Muscle of arm (tissue), 14 donors: Measurements from ENCODE around the gene TNNC1. TPM values are rescaled to one million over a fixed set of nuclear protein-coding genes. Genes with fewer than 3 reads are reported as not detected.

Experiments
- DNase-seq: peaks from one replicate; pipeline ENCODE4 v3.0.0-alpha.2; 2013
- long read RNA-seq, 11 donors: transcript quantifications; one replicate each; lab custom pipeline, GENCODE V29; 2026
- polyA plus RNA-seq, 12 donors: library from polyadenylated mRNA; unstranded; fragments of 120-200 nt; gene quantifications; one replicate each; pipeline ENCODE4 v1.2.1, GENCODE V29; 2013; ENCODE audit not compliant: insufficient read length in 12 of 12

Gene TNNC1
- 1,000 to 10,000 TPM in 2 of 12 donors, 100 to 1,000 TPM in 10; 327 to 1,063 (median 707) TPM for polyA plus RNA-seq
- long read RNA-seq, donor 1, partial matches to known transcripts = 0 of 1 reads
- long read RNA-seq, donor 1, other reads (novel, unspliced or antisense) = 0 of 1 reads
- long read RNA-seq, donor 2, transcript TNNC1-201 (6 exons, 714 nt) = major isoform, 262 of 470 reads
- long read RNA-seq, donor 2, partial matches to known transcripts = 160 of 470 reads
- long read RNA-seq, donor 2, other reads (novel, unspliced or antisense) = 47 of 470 reads
- long read RNA-seq, donor 3, transcript TNNC1-201 (6 exons, 714 nt) = major isoform, 253 of 466 reads
- long read RNA-seq, donor 3, partial matches to known transcripts = 173 of 466 reads
- long read RNA-seq, donor 3, other reads (novel, unspliced or antisense) = 37 of 466 reads
- long read RNA-seq, donor 4, transcript TNNC1-201 (6 exons, 714 nt) = major isoform, 134 of 248 reads
- long read RNA-seq, donor 4, partial matches to known transcripts = 98 of 248 reads
- long read RNA-seq, donor 4, other reads (novel, unspliced or antisense) = 16 of 248 reads
- long read RNA-seq, donor 5, transcript TNNC1-201 (6 exons, 714 nt) = major isoform, 398 of 974 reads
- long read RNA-seq, donor 5, partial matches to known transcripts = 494 of 974 reads
- long read RNA-seq, donor 5, other reads (novel, unspliced or antisense) = 81 of 974 reads
- long read RNA-seq, donor 6, transcript TNNC1-201 (6 exons, 714 nt) = major isoform, 301 of 554 reads
- long read RNA-seq, donor 6, partial matches to known transcripts = 209 of 554 reads
- long read RNA-seq, donor 6, other reads (novel, unspliced or antisense) = 43 of 554 reads
- long read RNA-seq, donor 7, transcript TNNC1-201 (6 exons, 714 nt) = major isoform, 215 of 369 reads
- long read RNA-seq, donor 7, partial matches to known transcripts = 130 of 369 reads
- long read RNA-seq, donor 7, other reads (novel, unspliced or antisense) = 23 of 369 reads
- long read RNA-seq, donor 8, transcript TNNC1-201 (6 exons, 714 nt) = major isoform, 393 of 888 reads
- long read RNA-seq, donor 8, partial matches to known transcripts = 443 of 888 reads
- long read RNA-seq, donor 8, other reads (novel, unspliced or antisense) = 50 of 888 reads
- long read RNA-seq, donor 9, transcript TNNC1-201 (6 exons, 714 nt) = major isoform, 303 of 590 reads
- long read RNA-seq, donor 9, partial matches to known transcripts = 236 of 590 reads
- long read RNA-seq, donor 9, other reads (novel, unspliced or antisense) = 47 of 590 reads
- long read RNA-seq, donor 10, transcript TNNC1-201 (6 exons, 714 nt) = major isoform, 296 of 607 reads
- long read RNA-seq, donor 10, partial matches to known transcripts = 274 of 607 reads
- long read RNA-seq, donor 10, other reads (novel, unspliced or antisense) = 37 of 607 reads
- long read RNA-seq, donor 11, transcript TNNC1-201 (6 exons, 714 nt) = major isoform, 721 of 1,280 reads
- long read RNA-seq, donor 11, partial matches to known transcripts = 454 of 1,280 reads
- long read RNA-seq, donor 11, other reads (novel, unspliced or antisense) = 104 of 1,280 reads

- DNase-seq = no peak
These were observed at the start of gene TNNC1 for GRCh38 chr3:52453496-52454249. TNNC1 (minus strand) TSS chr3:52454041; CDS start chr3:52454015, 26 bp downstream.

- DNase-seq = no peak
These were observed 49.0 kb upstream of the TNNC1 start for GRCh38 chr3:52502808-52503350.

GRCh38 chr3:52502001-52502400 is 48.2 kb upstream of the TNNC1 start:
- no peak for DNase-seq

DNA sequence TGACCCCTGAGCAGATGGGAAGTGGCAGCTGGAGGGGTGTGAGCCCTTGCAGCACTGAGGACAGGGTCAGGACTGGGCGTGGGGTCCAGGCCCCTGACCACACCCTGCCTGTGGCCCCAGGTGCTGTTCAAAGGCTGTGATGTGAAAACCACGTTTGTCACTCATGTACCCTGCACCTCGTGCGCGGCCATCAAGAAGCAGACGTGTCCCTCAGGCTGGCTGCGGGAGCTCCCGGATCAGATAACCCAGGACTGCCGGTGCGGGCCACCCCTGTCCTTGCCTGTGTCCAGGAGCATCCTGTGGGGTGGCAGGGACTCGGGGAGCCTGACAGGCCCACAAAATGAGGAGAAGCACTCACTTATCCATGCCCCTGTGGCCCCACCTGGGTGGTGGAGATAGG is 47.2 kb upstream of the TNNC1 start:
- no peak for DNase-seq

DNA sequence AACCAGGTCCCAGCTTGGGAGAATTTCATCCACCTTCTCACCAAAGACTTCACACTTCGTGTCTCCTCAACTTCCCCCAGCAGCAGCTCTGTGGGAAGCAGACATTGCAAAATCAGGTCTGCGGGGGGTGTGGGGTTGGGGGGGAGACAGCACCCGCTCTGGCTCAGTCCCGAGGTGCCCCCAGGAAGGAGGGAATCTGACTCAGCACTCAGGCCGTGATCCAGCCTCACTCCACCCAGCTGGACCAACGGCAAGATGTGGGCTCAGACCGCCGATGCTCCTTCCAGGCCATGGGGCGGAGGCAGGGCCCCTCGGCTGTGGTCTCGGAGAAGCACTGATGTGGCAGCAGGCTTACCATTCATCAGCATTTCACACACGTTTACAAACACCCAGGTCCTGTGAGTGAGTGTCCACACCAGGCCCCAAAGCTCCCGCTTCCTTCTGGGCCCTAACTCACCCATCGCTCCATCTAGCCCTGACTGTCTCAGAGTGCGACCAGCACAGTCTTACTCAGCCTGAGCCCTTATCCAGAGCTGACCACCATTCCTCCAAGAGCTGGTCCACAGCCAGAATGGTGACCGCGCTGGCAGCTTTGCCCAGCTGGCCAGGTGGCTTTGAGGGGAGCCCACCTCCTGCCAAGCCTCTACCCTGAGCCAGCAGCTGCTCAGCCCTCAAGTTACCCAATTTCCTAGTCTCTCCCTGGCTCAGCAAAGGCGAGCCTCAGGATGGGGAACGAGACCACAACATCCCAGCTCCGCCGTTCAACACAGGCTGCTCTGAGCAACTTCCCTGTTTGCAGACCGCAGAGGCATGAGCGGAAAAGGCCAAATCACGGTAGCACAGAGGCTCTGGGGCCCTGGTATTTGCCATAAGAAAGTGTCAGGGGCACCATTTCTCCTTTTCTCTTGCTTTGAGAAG is 44.6 kb upstream of the TNNC1 start:
- DNase-seq = peak; percentile 27

DNA sequence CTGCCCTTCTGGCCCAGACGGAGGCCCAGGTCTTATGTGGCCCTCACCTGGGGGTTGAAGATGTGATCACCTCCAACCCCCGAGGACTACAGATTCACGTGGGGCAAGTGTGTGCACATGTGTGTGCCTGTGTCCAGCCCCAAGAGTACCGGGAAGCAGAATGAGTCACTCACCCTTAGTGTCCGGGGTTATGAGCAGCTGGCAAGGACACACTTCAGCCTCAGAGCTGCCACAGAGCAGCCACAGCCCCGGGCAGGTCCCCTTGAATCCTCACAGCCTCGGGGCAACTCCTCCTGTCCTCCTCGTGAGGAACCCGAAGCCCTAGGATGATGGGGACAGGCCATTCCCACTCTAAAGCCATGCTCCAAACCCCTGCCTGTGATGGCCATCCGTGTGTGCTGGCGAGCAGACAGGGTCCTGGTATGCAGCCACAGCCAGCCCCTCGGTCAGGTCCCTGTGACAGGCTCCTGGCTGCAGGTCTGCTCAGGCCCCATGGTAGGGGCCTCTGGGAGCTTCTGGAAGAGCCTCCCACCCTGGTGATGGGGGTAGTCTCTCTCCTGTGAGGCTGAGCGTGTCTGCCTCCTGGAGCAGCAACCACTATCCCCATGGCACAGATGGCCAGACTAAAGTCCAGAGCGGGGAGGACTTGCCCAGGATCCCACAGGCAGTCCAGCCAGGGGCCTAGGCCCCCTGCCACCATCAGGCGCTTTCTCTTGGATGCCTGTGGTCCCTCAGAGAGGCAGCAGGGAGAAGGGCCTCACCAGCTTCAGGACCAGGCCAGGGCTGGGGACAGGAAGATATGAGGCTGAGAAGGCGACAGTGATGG is 42.1 kb upstream of the TNNC1 start:
- no peak for DNase-seq

- no peak for DNase-seq
These were observed 41.1 kb upstream of the TNNC1 start, which contains the start of gene STAB1 for GRCh38 chr3:52494886-52495495. STAB1 (plus strand) TSS chr3:52495338; CDS start chr3:52495414, 76 bp downstream.

- no peak for DNase-seq
These were observed 40.6 kb upstream of the TNNC1 start for GRCh38 chr3:52494445-52494844.

DNA sequence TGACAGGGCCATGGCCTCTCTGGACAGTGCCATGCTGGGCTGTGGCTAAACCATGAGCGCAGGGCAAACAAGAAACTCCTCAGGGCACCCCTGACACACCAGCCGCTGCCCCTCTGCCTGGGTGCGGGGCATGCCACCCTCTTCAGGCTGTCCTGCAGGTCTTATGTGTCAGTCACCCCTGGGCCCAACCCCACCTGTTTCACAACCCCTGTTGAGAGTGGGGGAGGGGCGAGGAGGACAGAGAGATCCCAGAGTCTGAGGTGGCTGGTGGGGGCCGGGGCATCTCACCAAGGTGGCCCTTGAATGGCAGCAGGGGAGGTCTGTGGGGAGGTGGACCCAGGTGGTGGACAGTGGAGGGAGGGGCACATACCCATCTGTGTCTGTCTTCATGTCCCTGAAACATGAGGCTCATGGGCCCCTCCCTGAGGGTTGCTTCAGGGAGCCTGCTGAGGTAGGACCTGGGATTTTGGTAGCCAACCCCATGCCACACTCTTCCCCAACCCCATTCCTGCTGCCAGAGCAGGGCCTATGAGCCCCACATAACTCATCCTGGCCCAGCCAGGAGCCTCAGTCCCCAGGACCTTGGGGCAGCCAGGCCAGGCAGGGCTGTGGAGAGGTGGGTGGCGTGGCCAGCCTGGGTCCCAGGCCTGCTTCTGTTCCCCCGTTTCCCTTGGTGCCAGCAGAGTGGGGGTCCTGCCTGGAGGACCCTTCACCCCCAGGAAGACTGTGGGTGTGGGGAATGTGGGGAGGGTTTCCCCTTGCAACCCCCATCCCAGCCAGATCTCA is 39.6 kb upstream of the TNNC1 start:
- DNase-seq = no peak

DNA sequence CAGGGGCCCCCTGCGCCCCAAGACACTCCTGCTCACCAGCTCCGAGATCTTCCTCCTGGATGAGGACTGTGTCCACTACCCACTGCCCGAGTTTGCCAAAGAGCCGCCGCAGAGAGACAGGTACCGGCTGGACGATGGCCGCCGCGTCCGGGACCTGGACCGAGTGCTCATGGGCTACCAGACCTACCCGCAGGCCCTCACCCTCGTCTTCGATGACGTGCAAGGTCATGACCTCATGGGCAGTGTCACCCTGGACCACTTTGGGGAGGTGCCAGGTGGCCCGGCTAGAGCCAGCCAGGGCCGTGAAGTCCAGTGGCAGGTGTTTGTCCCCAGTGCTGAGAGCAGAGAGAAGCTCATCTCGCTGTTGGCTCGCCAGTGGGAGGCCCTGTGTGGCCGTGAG is 38.2 kb upstream of the TNNC1 start:
- DNase-seq = no peak

DNA sequence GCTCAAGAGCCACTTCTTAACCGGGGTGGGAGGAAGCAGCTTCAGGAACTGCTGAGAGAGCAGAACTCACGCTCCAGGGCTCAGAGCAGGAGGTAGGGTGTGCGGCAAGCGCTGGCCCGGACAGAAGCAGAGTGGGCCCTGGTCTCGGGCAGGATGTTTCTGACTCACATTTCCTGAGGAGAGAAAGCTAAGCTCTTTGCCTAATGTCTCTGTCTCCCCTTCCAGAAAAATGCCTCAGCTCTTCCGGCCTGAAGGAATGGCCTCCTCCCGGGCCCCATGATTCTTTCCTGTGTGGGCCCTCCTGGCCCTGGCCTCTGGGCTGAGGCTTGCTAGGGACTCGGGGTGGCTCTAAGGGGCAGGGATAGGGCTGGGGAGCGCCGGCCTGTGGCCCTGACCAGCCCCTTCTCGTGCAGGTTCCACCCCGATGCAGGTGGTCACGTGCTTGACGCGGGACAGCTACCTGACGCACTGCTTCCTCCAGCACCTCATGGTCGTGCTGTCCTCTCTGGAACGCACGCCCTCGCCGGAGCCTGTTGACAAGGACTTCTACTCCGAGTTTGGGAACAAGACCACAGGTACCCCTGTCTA is 37.2 kb upstream of the TNNC1 start:
- no peak for DNase-seq

DNA sequence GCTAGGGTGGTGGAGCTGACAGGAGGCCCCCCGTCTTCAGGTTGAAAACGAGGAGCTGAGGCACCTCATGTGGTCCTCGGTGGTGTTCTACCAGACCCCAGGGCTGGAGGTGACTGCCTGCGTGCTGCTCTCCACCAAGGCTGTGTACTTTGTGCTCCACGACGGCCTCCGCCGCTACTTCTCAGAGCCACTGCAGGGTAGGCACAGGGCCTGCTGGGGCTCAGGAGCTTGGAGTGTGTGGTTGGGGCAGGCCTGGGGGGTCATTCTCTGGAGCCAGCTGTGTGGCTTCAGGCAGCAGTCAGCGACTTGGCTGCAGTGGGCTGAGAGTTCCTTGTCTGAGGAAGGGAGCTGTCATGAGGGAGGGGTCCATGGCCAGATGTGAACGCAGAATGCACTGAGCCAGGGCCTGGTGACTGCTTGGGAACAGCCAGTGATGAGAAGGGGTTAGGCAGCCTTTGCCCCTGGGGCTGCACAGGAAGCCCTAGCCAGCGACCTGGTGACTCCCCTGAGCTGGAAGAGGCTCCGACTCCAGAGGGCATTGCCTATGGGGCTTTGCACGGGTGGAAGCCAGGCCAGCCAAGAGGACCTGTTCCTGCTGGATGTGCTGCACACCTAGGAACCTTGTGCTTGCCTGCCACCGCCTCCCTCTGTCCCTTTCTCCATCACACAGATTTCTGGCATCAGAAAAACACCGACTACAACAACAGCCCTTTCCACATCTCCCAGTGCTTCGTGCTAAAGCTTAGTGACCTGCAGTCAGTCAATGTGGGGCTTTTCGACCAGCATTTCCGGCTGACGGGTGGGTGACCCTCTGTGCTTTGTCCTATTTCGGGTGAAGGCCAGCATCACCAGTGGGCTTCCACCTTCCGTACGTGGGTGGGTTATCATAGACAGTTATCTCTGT is 36.4 kb upstream of the TNNC1 start:
- no peak for DNase-seq

GRCh38 chr3:52489453-52489852 is 35.6 kb upstream of the TNNC1 start:
- DNase-seq = no peak

DNA sequence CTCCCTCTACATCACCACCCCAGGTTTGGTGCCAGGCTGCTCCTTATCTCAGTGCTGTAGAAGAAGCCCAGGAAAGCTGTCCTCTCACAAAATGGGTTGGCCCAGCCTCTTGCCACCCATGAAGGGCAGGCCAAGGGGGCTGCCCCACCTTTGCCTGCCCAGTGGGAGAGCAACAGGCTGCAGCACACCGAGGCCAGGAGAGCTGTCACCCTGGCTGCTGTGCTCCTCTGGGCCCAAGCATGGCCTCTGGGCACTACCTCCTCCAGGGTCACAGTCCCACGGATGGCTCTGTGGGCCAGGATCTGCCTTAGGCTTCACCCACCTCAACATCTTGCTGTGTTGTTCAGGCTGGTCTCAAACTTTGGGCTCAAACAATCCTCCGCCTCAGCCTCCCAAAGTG is 34.9 kb upstream of the TNNC1 start:
- no peak for DNase-seq
